ENCODE measurements around the gene STK25.
"Not testable (repeated sequence)": the region's sequence is repeated elsewhere in the genome, so short reads cannot be mapped to it uniquely, and the experiment has no call there.

The STK25 gene

GRCh38 chr2:241463276-241464135 lies 44.9 kb downstream of the STK25 start:
- DNase-seq (ENCODE audit: low read depth), result no peak

GRCh38 chr2:241461693-241462677 lies 46.4 kb downstream of the STK25 start:
- DNase-seq (ENCODE audit: low read depth), result no peak

GRCh38 chr2:241460631-241461030 lies 47.8 kb downstream of the STK25 start:
- no peak for DNase-seq (ENCODE audit: low read depth)

- DNase-seq (ENCODE audit: low read depth), result no peak
Measured at GRCh38 chr2:241459520-241459919, 48.9 kb downstream of the STK25 start.

GRCh38 chr2:241458687-241459086 lies 49.7 kb downstream of the STK25 start:
- DNase-seq (ENCODE audit: low read depth), result no peak

- DNase-seq (ENCODE audit: low read depth), result no peak
Measured at GRCh38 chr2:241456546-241456945, 51.8 kb downstream of the STK25 start.

- no peak for DNase-seq (ENCODE audit: low read depth)
Measured at GRCh38 chr2:241454837-241455485, 53.4 kb downstream of the STK25 start.

- not testable (repeated sequence) for DNase-seq (ENCODE audit: low read depth)
Measured at GRCh38 chr2:241453919-241454318, 54.5 kb downstream of the STK25 start.

- DNase-seq (ENCODE audit: low read depth), result no peak
Measured at GRCh38 chr2:241451840-241452506, 56.4 kb downstream of the STK25 start.

- DNase-seq (ENCODE audit: low read depth), result not testable (repeated sequence)
Measured at GRCh38 chr2:241450092-241450491, 58.3 kb downstream of the STK25 start.

- no peak for DNase-seq (ENCODE audit: low read depth)
Measured at GRCh38 chr2:241445426-241445825, 63.0 kb downstream of the STK25 start.

- peak; percentile 87 for DNase-seq (ENCODE audit: low read depth)
Measured at GRCh38 chr2:241443486-241444223, 64.7 kb downstream of the STK25 start.

Measured in stimulated activated CD8-positive, alpha-beta memory T cell treated with anti-CD3 and anti-CD28 coated beads, Interleukin-15, amount 100 ng/mL, for 1 hour (primary cell).